ENCODE measurements around the gene MISFA.
"Not testable (repeated sequence)": the region's sequence is repeated elsewhere in the genome, so short reads cannot be mapped to it uniquely, and the experiment has no call there.

DNA sequence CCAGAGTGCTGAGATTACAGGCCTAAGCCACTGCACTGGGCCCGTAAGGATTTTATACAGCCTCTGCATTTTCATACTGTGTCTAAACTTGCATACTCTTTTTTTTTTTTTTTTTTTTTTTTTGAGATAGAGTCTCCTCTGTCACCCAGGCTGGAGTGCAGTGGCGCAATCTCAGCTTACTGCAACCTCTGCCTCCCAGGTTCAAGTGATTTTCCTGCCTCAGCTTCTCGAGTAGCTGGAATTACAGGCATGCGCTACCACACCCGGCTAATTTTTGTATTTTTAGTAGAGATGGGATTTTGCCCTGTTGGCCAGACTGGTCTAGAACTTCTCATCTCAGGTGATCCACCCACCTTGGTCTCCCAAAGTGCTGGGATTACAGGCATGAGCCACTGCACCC is 5.5 kb upstream of the MISFA start:
- TF ChIP-seq, protein P1, sequence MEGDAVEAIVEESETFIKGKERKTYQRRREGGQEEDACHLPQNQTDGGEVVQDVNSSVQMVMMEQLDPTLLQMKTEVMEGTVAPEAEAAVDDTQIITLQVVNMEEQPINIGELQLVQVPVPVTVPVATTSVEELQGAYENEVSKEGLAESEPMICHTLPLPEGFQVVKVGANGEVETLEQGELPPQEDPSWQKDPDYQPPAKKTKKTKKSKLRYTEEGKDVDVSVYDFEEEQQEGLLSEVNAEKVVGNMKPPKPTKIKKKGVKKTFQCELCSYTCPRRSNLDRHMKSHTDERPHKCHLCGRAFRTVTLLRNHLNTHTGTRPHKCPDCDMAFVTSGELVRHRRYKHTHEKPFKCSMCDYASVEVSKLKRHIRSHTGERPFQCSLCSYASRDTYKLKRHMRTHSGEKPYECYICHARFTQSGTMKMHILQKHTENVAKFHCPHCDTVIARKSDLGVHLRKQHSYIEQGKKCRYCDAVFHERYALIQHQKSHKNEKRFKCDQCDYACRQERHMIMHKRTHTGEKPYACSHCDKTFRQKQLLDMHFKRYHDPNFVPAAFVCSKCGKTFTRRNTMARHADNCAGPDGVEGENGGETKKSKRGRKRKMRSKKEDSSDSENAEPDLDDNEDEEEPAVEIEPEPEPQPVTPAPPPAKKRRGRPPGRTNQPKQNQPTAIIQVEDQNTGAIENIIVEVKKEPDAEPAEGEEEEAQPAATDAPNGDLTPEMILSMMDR (IDR thresholded peaks at IDR 0.05; ENCODE audit: low read depth, low read length): not testable (repeated sequence)
- TF ChIP-seq POLR2A (IDR thresholded peaks at IDR 0.05; ENCODE audit: extremely low read depth, insufficient read length): not testable (repeated sequence)

Measured in NB4 (cell line).